Activated T-cell treated with anti-CD3 and anti-CD28 coated beads for 48 hours (primary cell): ENCODE measurements around the gene HLA-DRA.

Experiments used
- DNase-seq: peaks from one replicate; pipeline ENCODE4 v3.0.0-alpha.2; 2020; ENCODE audit warnings: low read depth

Gene HLA-DRA

DNA sequence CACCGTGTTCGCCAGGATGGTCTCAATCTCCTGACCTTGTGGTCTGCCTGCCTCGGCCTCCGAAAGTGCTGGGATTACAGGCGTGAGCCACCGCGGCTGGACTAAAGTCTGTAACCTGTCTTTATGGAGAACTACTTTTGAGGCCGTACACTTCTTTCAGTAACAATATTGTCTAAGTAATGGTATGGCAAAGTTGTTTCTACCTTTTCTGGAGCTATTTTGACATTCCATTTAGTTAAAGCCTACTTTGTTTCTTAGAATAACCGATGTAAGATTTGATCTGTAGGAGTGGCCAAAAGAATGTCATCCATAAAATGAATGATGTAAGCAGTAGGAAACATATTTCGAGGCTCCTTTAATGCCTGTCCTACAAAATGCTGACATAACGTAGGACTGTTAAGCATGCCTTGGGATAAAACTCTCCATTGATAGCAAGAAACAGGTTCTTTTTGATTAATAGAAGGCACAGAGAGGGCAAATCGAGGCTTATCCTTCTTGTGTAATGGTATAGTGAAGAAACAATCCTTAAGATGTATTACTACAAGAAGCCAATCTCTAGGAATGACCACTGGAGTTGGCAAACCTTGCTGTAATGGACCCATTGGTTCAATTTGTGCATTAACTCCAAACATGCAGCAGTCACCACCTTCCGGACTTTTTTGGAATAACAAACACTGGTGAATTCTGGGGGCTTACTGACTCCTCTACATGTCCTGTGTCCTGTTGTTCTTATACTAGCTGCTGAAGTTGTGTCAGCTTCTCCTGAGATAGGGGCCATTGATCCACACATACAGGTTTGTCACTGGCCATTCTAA lies 35.9 kb downstream of the HLA-DRA start:
- DNase-seq, result no peak

- DNase-seq, result no peak
Observed at GRCh38 chr6:32483968-32484613, 44.4 kb downstream of the HLA-DRA start.

GRCh38 chr6:32484614-32484998 lies 44.9 kb downstream of the HLA-DRA start:
- no peak for DNase-seq

GRCh38 chr6:32488083-32488482 lies 48.4 kb downstream of the HLA-DRA start:
- DNase-seq, result no peak

- no peak for DNase-seq
Observed at GRCh38 chr6:32491700-32492099, 52.0 kb downstream of the HLA-DRA start.

- no peak for DNase-seq
Observed at GRCh38 chr6:32492351-32492750, 52.7 kb downstream of the HLA-DRA start.
